ENCODE measurements around the gene MLST8.

Gene MLST8

GRCh38 chr16:2210386-2211365, 5.4 kb downstream of the MLST8 start, which contains the start of gene BRICD5:
BRICD5 (minus strand) TSS chr16:2210863; CDS start chr16:2210833, 30 bp downstream.
- no peak for DNase-seq

GRCh38 chr16:2211923-2212347, 6.7 kb downstream of the MLST8 start:
- no peak for DNase-seq

GRCh38 chr16:2212362-2213324, 7.4 kb downstream of the MLST8 start:
- DNase-seq: no peak

- no peak for DNase-seq
Measured at GRCh38 chr16:2213817-2214718, 8.8 kb downstream of the MLST8 start.

GRCh38 chr16:2214719-2214968, 9.4 kb downstream of the MLST8 start, which contains the start of gene PGP:
PGP (minus strand) TSS chr16:2214840; CDS start chr16:2214777, 63 bp downstream.
- no peak for DNase-seq

GRCh38 chr16:2216330-2216729, 11.1 kb downstream of the MLST8 start:
- DNase-seq: no peak

- peak; percentile 99 for DNase-seq
Measured at GRCh38 chr16:2223221-2223941, 18.1 kb downstream of the MLST8 start, which contains the start of gene E4F1. E4F1 (plus strand) TSS chr16:2223591; CDS start chr16:2223614, 23 bp downstream.

GRCh38 chr16:2223942-2224486, 18.8 kb downstream of the MLST8 start:
- DNase-seq: peak; percentile 34 to 43

- no peak for DNase-seq
Measured at GRCh38 chr16:2226245-2226793, 21.1 kb downstream of the MLST8 start.

- DNase-seq: no peak
Measured at GRCh38 chr16:2226918-2227317, 21.7 kb downstream of the MLST8 start.

- DNase-seq: no peak
Measured at GRCh38 chr16:2228161-2228824, 23.0 kb downstream of the MLST8 start.

GRCh38 chr16:2229091-2229490, 23.8 kb downstream of the MLST8 start:
- DNase-seq: no peak

GRCh38 chr16:2229632-2230250, 24.5 kb downstream of the MLST8 start:
- DNase-seq: no peak

GRCh38 chr16:2230376-2230775, 25.1 kb downstream of the MLST8 start:
- no peak for DNase-seq

GRCh38 chr16:2231016-2231931, 26.0 kb downstream of the MLST8 start:
- DNase-seq: no peak

- no peak for DNase-seq
Measured at GRCh38 chr16:2232094-2232990, 27.1 kb downstream of the MLST8 start.

- DNase-seq: no peak
Measured at GRCh38 chr16:2233046-2233775, 28.0 kb downstream of the MLST8 start.
